H1 (cell line): Measurements from ENCODE around the gene CLCA4. TPM values are rescaled to one million over a fixed set of nuclear protein-coding genes. Genes with fewer than 3 reads are reported as not detected.

Source experiments
- CTCF ChIP-seq, 3 experiments: IDR thresholded peaks; 1 replicate in 2 of 3; 2 replicates in 1 of 3; pipeline versions ENCODE4 v1.5.1 to v1.6.1; 2011; ENCODE audit warnings: low read length in 3 of 3, mild to moderate bottlenecking in 3 of 3, inconsistent platforms in 2 of 3, low read depth in 1 of 3, moderate library complexity in 1 of 3; ENCODE audit not compliant: insufficient read depth in 1 of 3; ENCODE audit errors: control extremely low read depth in 1 of 3
- NRF1 ChIP-seq: IDR thresholded peaks from 2 replicates; pipeline ENCODE4 v1.6.1; 2011; ENCODE audit warnings: mild to moderate bottlenecking, low read depth, low read length, improper control_type of control experiment
- SAP30 ChIP-seq: fragments of 300-600 bp; sonication (generic); IDR thresholded peaks from 2 replicates; pipeline ENCODE4 v1.7.1; 2012; ENCODE audit warnings: low read length, moderate library complexity, mild to moderate bottlenecking, inconsistent platforms; ENCODE audit not compliant: insufficient read depth, insufficient replicate concordance
- polyA plus RNA-seq, 7 experiments: library from polyadenylated mRNA; depleted of rRNA in 3 of 7; stranded (reverse) in 5 of 7; unstranded in 2 of 7; fragments of >200 nt in 5 of 7; fragments of 200-250 nt in 2 of 7; gene quantifications; 1 replicate in 5 of 7; 2 replicates in 1 of 7; 4 replicates in 1 of 7; pipeline versions ENCODE4 v1.2.1 to v1.2.3, GENCODE V29; 2011 to 2013; ENCODE audit warnings: missing spikeins in 2 of 7, mixed read lengths in 2 of 7
- total RNA-seq: library from RNA; stranded (reverse); fragmentation: NEBNext Ultra II Directional; extraction: Animal tissue kit (Norgen Biotek cat#: 25700); gene quantifications from 2 replicates; pipeline ENCODE4 v1.2.1, GENCODE V29; 2021

Gene CLCA4
- total and polyA plus RNA-seq, 2 of the 8 experiments (the other 6 are each of a cell fraction or from before 2014, with no cell fraction given): not detected

- no peak for TF ChIP-seq CTCF (IDR thresholded peaks at IDR 0.05; ENCODE audit: control extremely low read depth in 1 of 3, insufficient read depth in 1 of 3, low read depth in 1 of 3, low read length in 3 of 3)
- TF ChIP-seq SAP30: no peak
- no peak for TF ChIP-seq NRF1
Measured at GRCh38 chr1:86523670-86524354, 23.1 kb upstream of the CLCA4 start (continued).
